HepG2 (cell line): ENCODE results near the gene EPO. TPM values are rescaled to one million over a fixed set of nuclear protein-coding genes. Genes with fewer than 3 reads are reported as not detected.
A peak's percentile ranks its signal among the peaks of the same experiment; 100 is the strongest.

Experiments used
- HIVEP1 ChIP-seq: sonication (generic); formaldehyde crosslinking; IDR thresholded peaks from 2 replicates; pipeline ENCODE4 v1.4.0; 2020; ENCODE audit warnings: mild to moderate bottlenecking, missing genetic modification reagents
- NR2C2 ChIP-seq: sonication (generic); formaldehyde crosslinking; IDR thresholded peaks from 2 replicates; pipeline ENCODE4 v1.4.0; 2020; ENCODE audit warnings: missing genetic modification reagents, mild to moderate bottlenecking, moderate library complexity, borderline replicate concordance
- RXRB ChIP-seq: IDR thresholded peaks from 2 replicates; pipeline ENCODE4 v1.6.1; 2016; ENCODE audit warnings: borderline replicate concordance, missing genetic modification reagents, missing compliant biosample characterization
- SOX13 ChIP-seq, 3 experiments: fragments of 450-650 bp in 1 of 3; sonication (generic) in 1 of 3; formaldehyde crosslinking in 1 of 3; IDR thresholded peaks in 2 of 3; conservative IDR thresholded peaks in 1 of 3; 2 replicates each; pipeline versions ENCODE4 v1.5.0 to v1.6.1; 2016 to 2020; ENCODE audit warnings: antibody characterized with exemption in 1 of 3, mild to moderate bottlenecking in 1 of 3, missing compliant biosample characterization in 1 of 3, missing genetic modification reagents in 1 of 3, moderate library complexity in 1 of 3
- SP5 ChIP-seq: IDR thresholded peaks from 2 replicates; pipeline ENCODE4 v1.6.1; 2016; ENCODE audit warnings: low read depth, borderline replicate concordance
- TCF7L2 ChIP-seq: IDR thresholded peaks from 2 replicates; pipeline ENCODE4 v1.6.1; 2011; ENCODE audit warnings: mild to moderate bottlenecking, low read depth, low read length, moderate library complexity
- TEAD3 ChIP-seq: optimal IDR thresholded peaks from 2 replicates; pipeline ENCODE3; 2016; ENCODE audit warnings: borderline replicate concordance
- U2AF1 ChIP-seq: fragments of 200-400 bp; formaldehyde crosslinking; optimal IDR thresholded peaks from 2 replicates; pipeline ENCODE3; 2017; ENCODE audit warnings: mild to moderate bottlenecking, low read depth, low read length
- USF2 ChIP-seq, 2 experiments: sonication (generic) in 1 of 2; formaldehyde crosslinking in 1 of 2; IDR thresholded peaks; 2 replicates each; pipeline versions ENCODE4 v1.5.1 to v1.6.1; 2011 to 2020; ENCODE audit warnings: borderline replicate concordance in 1 of 2, low read depth in 1 of 2, low read length in 1 of 2, mild to moderate bottlenecking in 1 of 2, missing genetic modification reagents in 1 of 2, moderate library complexity in 1 of 2
- ZFP36 ChIP-seq: fragments of 150-350 bp; IDR thresholded peaks from 2 replicates; pipeline ENCODE4 v1.6.1; 2018; ENCODE audit warnings: borderline replicate concordance, low read length, low read depth; ENCODE audit not compliant: partially characterized antibody
- ZNF343 ChIP-seq: sonication (generic); formaldehyde crosslinking; IDR thresholded peaks from 2 replicates; pipeline ENCODE4 v1.4.0; 2020; ENCODE audit warnings: mild to moderate bottlenecking, missing genetic modification reagents
- ZNF350 ChIP-seq: sonication (generic); formaldehyde crosslinking; IDR thresholded peaks from 2 replicates; pipeline ENCODE4 v1.4.0; 2020; ENCODE audit warnings: mild to moderate bottlenecking, low read depth, missing genetic modification reagents, borderline replicate concordance
- ZNF414 ChIP-seq: sonication (generic); formaldehyde crosslinking; IDR thresholded peaks from 2 replicates; pipeline ENCODE4 v1.5.0; 2020; ENCODE audit warnings: missing genetic modification reagents
- ZNF503 ChIP-seq: sonication (generic); formaldehyde crosslinking; IDR thresholded peaks from 2 replicates; pipeline ENCODE4 v1.4.0; 2020; ENCODE audit warnings: missing genetic modification reagents
- ZNF550 ChIP-seq: sonication (generic); formaldehyde crosslinking; IDR thresholded peaks from 2 replicates; pipeline ENCODE4 v1.4.0; 2020; ENCODE audit warnings: mild to moderate bottlenecking, missing genetic modification reagents, borderline replicate concordance
- ZNF740 ChIP-seq: sonication (generic); formaldehyde crosslinking; IDR thresholded peaks from 2 replicates; pipeline ENCODE4 v1.4.0; 2020; ENCODE audit warnings: missing genetic modification reagents
- ZNF768 ChIP-seq: sonication (generic); formaldehyde crosslinking; IDR thresholded peaks from 2 replicates; pipeline ENCODE4 v1.4.0; 2020; ENCODE audit warnings: missing genetic modification reagents
- ZNF775 ChIP-seq: sonication (generic); formaldehyde crosslinking; IDR thresholded peaks from 2 replicates; pipeline ENCODE4 v1.4.0; 2020; ENCODE audit warnings: missing genetic modification reagents, mild to moderate bottlenecking, moderate library complexity, borderline replicate concordance
- ZNF850 ChIP-seq: sonication (generic); formaldehyde crosslinking; conservative IDR thresholded peaks from 2 replicates; pipeline ENCODE4 v1.9.0; 2021; ENCODE audit warnings: mild to moderate bottlenecking, missing genetic modification reagents
- polyA plus RNA-seq, 8 experiments: library from polyadenylated mRNA; depleted of rRNA in 3 of 8; stranded (reverse) in 7 of 8; unstranded in 1 of 8; fragments of >200 nt; fragmentation: Illumina TruSeq in 4 of 8; extraction: Trizol in 4 of 8; gene quantifications; 2 replicates each; pipeline versions ENCODE4 v1.2.1 to v1.2.3, GENCODE V29; 2011 to 2016; ENCODE audit warnings: low read depth in 4 of 8, missing spikeins in 1 of 8, mixed read lengths in 1 of 8; ENCODE audit not compliant: insufficient read depth in 1 of 8
- total RNA-seq, 5 experiments: library from RNA; depleted of rRNA; stranded (reverse); fragments of >200 nt; fragmentation: Illumina TruSeq; extraction: Trizol; gene quantifications; 2 replicates each; pipeline ENCODE4 v1.2.3, GENCODE V29; 2016; ENCODE audit warnings: low read depth in 1 of 5

Gene EPO
- total and polyA plus RNA-seq, 2 of the 13 experiments (the other 11 are each of a cell fraction or from before 2014, with no cell fraction given), result 10.3 to 25.7 TPM

GRCh38 chr7:100705753-100706671 is 14.3 kb upstream of the EPO start, which contains the start of gene POP7 (continued):
- TF ChIP-seq USF2 (IDR thresholded peaks at IDR 0.05; ENCODE audit: low read depth, low read length) (no peak), USF2 (CRISPR knock-in tag; IDR thresholded peaks at IDR 0.05; ENCODE audit: borderline replicate concordance) (0 out of 2 replicates have a peak, but pooled peaks have one; percentile 24), SOX13 (IDR thresholded peaks at IDR 0.05) (no peak), SOX13 (CRISPR knock-in tag; conservative IDR thresholded peaks at IDR 0.05 in 1 of 2, IDR thresholded peaks at IDR 0.05 in 1 of 2) (peak in 1 of 2 experiments; percentile 45; a peak in 1 of 4 replicates), ZNF768 (no peak; the same call in none of the 2 replicates), ZNF350 (CRISPR knock-in tag) (peak; percentile 77), ZNF850 (CRISPR knock-in tag) (peak; percentile 60; the same call in 1 of the 2 replicates), ZNF740 (CRISPR knock-in tag) (no peak), SP5 (CRISPR knock-in tag) (peak; percentile 67; the same call in 1 of the 2 replicates), RXRB (peak; percentile 59; the same call in 1 of the 2 replicates), ZNF414 (peak; percentile 96), ZNF503 (CRISPR knock-in tag) (no peak), TCF7L2 (no peak), ZNF343 (CRISPR knock-in tag) (peak; percentile 89), TEAD3 (CRISPR knock-in tag) (peak; percentile 62), ZNF550 (no peak), U2AF1 (no peak), ZFP36 (no peak), ZNF775 (CRISPR knock-in tag) (peak; percentile 84; the same call in 1 of the 2 replicates), HIVEP1 (CRISPR knock-in tag) (peak; percentile 78; the same call in 1 of the 2 replicates), NR2C2 (CRISPR knock-in tag) (0 out of 2 replicates have a peak, but pooled peaks have one; percentile 71)
